HG03439 (cell line): ENCODE data around the gene OTULINL.
A peak's percentile ranks its signal among the peaks of the same experiment; 100 is the strongest.

Source experiments
- ATAC-seq: cut with Tn5 transposase; IDR thresholded peaks from one replicate; pipeline ENCODE4 v1.9.1; 2021; ENCODE audit warnings: mild to moderate bottlenecking, moderate library complexity; ENCODE audit not compliant: unreplicated experiment

Gene OTULINL

GRCh38 chr5:14576206-14576605 lies 5.4 kb upstream of the OTULINL start:
- no peak for ATAC-seq

DNA sequence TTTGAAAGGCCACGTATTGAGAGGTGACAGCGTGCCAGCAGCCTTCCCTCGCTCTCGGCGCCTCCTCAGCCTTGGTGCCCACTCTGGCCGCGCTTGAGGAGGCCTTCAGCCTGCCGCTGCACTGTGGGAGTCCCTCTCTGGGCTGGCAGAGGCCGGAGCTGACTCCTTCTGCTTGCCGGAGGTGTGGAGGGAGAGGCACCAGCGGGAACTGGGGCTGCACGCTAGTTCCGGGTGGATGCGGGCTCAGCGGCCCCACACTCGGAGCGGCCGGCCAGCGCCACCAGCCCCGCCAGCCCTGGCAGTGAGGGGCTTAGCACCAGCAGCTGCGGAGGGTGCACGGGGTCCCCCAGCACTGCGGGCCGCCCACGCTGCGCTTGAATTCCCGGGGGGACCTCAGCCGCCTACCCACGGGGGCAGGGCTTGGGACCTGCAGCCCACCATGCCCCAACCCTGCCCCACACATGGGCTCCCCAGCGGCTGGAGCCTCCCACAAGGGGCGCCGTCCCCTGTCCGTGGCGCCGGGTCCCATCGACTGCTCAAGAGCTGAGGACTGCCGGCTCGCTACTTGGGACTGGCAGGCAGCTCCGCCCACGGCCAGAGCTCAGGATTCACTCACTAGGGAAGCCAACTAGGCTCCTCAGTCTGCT lies 4.4 kb upstream of the OTULINL start:
- no peak for ATAC-seq

GRCh38 chr5:14577971-14578370 lies 3.6 kb upstream of the OTULINL start:
- ATAC-seq, result no peak

DNA sequence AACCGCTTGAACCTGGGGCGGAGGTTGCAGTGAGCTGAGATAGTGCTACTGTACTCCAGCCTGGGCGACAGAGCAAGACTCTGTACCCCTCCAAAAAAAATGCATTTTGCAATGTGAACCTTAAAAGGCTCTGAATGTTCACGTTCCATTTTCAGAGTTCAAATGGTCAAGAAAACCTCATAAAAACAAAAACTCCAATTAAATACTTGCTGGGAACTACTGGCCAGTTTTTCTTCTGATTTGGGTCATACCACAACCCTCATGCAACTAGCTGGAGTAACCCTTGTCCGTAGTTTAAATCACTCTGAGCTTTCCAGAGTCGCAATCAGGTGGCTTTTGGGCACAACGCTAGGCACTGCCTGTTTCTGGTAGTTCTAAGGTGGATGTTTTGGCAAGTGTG lies 2.3 kb upstream of the OTULINL start:
- ATAC-seq, result no peak

- ATAC-seq, result no peak
Observed at GRCh38 chr5:14579731-14580397, 1.7 kb upstream of the OTULINL start.

DNA sequence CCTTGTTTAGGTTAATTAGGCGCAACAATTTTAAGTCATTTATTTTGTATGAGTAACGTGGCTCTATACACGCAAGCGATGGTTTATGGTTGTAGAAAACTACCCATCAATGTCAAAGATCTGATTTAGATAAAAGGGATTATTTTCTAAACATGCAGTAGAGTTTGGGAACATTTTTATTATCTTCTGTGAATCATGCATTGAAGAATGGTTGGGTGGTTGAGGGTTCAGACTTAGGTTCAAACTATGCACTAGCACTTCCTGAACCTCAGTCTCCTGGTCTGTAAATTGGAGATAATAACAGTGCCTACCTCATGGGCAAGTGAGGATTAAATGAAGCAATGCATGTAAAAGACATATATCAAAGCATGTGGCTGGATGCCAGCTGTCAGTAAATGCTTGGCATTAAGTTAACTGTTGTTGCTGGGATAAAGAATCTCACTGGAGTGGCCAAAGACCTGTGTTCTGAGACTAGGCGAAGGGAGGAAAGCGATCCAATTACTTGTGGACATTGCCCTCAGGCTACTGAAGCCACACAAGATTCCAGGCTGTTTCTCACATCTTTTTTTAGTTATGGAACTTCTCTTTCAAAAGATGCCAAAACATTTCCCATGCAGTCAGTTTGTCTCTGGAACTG lies 1.1 kb upstream of the OTULINL start:
- no peak for ATAC-seq

DNA sequence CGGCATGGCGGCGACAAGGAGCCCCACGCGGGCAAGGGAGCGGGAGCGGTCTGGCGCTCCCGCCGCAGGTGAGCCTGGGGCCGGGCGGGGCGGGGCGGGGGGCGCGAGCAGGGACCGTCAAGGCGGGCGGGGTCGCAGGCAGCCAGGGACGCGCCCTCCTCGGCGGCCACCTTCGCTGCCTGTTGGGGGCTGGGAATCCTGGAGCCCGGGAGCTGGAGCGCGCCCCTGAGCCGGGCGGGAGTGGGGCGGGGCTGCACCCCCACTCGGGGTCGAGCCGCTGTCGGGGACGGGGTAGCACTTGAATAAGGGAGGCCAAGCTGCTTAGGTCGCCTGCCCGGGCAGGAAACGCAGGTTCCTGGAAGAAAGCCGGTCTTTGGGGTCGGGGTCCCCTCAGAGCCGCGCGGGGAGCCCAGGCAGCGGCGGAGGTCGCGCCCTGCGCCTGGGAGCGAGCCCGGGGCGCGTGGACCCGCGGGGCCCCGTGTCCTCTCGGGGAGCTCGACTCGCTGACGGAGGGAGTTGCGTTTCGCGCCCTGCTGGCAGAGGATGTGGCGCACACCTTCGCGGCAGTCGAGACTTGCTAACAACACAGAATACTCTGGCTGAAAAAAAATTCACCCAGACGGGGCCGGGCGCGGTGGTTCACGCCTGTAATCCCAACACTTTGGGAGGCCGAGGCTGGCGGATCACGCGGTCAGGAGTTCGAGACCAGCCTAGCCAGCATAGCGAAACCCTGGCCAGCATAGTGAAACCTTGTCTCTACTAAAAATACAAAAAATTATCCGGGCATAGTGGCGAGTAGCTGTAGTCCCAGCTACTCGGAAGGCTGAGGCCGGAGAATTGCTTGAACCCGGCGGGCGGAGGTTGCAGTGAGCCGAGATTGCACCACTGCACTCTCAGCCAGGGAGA lies 552 bp downstream of the OTULINL start:
- ATAC-seq, result peak; percentile 82

DNA sequence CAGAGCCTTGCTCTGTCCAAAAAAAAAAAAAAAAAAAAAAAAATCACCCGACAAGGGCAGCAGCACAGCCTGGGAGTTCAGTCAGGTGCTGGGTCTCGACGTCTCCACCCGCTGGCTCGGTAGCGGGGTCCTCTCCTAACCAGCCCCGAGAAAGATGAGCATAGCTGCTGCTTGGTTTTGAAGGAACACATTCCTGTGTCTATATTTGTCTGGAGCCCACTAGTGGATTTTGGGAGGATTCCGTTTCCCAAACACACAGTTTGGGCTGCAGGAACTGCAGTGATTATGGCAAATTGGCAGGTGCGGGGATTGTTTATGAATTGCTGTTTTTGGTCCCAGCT lies 1.2 kb downstream of the OTULINL start:
- ATAC-seq, result no peak

DNA sequence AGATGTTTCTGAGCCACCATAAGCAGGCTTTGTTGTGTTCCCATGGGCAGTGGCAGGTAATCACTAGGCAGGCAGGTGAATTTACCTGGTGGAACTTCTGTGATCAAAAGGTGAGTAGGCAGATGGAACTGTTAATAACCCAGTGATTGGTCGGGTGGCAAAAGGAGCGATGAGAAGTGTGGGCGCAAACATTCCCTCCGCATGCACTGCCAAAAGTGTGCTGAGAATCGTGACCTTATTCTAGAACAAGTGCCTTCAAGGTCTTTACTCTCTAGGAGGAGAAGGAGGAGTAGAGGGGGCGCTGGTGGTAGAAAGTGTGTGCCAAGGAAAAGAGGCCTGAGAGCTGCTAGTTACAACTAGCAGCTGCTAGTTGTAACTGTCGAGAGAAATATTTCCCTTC lies 3.3 kb downstream of the OTULINL start:
- ATAC-seq, result no peak

DNA sequence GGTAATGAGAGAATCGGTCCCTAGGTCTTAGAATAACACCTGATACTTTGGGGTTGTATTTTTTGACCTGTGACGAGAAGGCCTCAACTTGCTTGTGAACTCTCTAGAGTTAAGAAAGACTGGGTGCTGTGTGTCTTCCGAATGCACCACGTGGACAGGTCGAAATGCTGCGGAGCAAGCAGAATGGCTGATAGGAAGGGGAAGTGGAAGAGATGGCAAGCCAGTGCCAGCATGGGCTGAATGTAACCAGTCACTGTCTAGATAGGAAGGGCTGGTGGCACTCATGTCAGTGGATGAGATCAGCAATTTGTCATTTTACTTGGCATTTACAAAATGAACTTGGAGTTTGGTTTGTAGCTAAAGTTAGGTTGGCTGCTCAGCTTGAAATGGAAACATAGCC lies 5.6 kb downstream of the OTULINL start:
- no peak for ATAC-seq

- no peak for ATAC-seq
Observed at GRCh38 chr5:14588145-14588544, 6.6 kb downstream of the OTULINL start.

DNA sequence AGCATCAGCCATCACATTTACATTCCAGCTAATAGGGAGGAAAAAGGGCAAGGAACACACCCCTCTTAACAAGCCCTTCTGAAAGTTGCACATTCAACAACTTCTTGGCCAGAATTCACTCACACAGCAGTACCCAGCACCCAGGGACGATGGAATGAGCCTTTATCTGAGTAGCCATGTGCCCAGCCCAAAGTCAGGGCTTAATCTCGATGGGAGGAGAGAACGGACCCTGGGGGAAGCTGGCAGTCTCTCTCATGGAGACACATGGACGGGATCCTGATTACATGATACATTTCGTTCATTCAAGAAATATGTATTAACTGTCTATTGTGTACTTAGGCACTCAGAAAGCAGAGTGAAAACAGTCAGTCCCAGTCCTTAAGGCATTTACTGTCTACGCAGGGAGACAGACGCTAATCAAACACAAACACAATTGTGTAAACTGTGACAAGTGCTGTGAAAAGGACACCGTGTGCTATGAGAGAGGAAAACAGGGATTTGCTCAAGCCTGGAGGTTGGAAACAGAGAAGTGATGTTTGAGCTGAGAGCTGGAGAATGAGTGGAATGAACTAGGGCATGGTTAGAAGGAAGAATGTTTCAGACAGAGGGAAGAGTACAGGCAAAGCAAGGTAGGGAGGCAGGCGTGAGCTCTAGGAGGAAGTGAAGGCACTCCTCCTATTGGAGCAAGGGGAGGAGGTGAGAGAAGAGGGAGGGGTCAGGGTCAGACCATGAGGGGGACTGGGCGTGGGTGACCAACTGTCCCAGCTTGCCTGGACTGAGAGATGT lies 7.4 kb downstream of the OTULINL start:
- no peak for ATAC-seq

DNA sequence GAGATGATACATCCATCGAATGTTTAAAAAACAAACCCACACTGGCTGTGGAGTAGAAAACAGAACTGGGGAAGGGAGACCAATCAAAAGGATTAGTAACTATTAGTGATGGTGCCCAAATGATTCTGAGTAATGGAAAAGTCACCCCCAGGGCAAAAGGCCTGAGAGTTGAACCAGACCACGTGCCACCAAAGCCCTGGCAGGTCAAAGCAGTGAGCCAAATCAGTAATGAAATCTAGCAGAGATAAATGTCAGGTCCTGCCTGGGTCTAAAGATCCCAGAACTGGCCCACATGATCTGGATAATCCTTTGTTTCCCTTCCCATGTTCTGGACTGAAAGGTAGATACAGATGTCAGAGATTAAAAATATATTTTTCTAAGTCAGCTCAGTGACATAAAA lies 9.4 kb downstream of the OTULINL start:
- no peak for ATAC-seq

- ATAC-seq, result no peak
Observed at GRCh38 chr5:14591548-14591947, 10.0 kb downstream of the OTULINL start.

DNA sequence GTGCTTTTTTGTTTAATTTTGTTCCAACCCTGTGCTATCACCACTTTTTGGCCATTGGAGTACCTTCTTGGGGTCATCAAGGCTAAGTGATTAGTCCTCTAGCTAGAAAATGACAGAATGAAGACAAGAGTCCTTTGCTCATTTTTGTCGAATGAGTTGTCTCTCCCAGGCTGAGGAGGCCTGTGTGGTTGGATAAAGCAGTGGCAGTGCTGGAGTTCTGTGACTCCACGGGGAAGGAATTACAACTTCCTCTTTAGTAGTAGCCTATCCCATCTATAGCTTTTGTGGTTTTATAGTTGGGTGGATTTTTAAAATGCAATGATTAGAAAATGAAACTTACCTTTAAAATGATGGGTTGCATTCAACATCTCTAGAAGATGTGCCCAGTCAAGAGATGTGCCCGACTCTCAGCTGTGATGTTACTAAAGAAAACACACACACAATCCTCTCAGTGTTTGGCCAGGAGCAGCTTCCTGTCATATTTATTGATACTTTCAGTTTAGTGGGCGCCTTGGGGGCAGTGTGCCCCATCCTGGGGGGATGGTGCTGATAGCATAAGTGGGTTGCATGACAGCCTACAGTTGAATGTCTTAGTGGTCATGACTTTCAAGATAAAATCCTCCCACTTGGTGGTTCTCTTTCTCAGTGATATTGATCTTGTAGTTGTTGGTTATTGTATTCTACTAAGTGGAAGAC lies 11.9 kb downstream of the OTULINL start:
- ATAC-seq, result no peak

DNA sequence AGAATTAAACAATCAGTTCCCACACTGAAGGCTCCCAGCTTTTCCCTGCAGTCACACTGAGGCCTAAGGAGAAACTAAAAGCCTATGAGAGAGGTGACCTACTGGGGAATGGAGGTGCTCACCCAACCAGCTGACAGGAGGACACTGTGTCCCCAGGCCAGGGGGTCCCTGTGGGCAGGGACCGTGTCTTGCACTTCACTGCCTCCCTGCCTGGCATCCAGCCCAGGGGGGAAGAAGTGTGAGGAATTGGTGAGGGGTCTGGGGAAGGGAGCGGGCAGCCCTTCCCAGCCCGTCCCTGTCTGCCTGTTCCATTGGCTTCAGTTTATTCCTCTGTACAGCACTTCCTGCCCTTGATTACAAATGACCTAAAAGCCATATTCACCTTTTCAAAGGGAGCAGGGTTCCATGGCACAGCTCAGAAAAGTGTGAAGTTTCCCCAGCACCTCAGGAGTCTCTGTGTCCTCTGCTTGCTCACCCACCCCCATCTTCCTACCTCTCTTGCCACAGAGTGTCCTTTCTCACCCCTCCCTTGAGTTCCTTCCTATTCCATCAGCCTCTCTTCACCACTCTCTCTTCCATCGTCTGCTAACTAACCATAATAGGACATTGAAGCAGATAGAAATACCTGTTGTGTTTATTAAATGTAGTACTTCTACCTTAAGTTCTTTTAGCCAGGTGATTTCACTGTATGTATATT lies 12.9 kb downstream of the OTULINL start:
- no peak for ATAC-seq

DNA sequence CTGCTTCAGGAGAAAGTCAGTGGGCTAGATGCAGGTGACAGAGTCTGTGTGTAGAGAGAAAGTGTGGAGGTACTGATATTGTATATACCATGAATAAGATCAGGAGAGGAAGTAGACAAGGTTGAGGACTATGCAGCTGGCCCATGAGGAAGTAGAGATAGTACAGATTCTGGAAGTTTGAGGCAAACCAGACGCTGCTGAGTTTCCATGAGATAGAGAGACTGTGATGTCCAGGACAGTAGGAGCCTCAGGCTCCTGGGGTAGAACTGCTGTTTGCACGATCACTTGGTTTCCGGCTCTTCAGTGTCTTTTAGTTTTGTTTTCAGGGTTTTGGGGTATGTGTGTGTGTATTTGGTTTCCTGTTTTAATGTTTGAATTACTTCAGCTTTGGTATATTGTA lies 13.6 kb downstream of the OTULINL start:
- peak; percentile 69 for ATAC-seq

DNA sequence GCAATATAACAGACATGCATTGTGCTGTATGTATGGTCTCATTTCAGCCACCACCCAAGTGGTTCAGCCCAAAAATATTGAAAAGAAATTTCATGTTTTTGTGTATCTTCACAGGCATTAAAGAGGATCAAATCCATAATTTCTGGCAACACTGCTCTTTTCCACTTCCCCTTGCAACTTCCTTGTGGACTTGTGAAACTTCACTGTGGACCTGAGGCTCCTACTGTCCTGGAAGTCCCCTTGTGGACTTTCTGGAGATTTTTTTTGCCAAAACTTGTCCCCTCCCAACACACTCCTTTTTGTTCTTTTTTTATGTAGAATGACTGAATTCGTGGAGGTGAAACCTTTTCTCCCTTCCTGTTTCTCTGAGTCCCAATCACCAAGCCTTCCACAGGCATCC lies 14.3 kb downstream of the OTULINL start:
- ATAC-seq, result no peak

DNA sequence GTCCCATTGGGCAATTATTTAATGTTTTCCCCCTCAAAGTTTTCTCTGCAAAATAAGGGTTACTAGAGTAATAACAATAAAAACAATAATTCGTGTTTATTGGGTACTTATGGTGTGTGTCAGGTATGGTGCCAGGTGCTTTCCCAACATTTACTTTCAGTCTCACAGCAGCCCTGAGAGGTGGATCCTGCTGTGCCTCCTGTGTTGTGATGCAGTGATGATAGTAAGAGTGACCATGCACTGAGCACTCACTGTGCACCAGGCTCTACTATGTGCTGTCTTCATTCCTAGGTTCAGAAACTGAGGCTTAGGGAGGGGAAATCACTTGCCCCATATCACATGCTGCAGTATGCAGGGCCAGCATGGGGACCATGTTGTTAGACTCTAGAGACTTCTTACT lies 15.5 kb downstream of the OTULINL start:
- no peak for ATAC-seq

GRCh38 chr5:14598225-14598624 lies 16.6 kb downstream of the OTULINL start:
- no peak for ATAC-seq
